SK-N-SH treated with all-trans-retinoic acid at 6 μM for 48 hours (cell line): ENCODE data around the gene RFX5.

ENCODE experiments used
- ATAC-seq: fragments of 200-7000 bp; cut with Tn5 transposase; 3 replicates; pipeline ENCODE4 v1.9.1; 2020; ENCODE audit warnings: mild to moderate bottlenecking, moderate library complexity
- BACH2 ChIP-seq: fragments of 250-450 bp; sonication (Bioruptor Pico); IDR thresholded peaks from 2 replicates; pipeline ENCODE4 v1.9.0; 2021; ENCODE audit warnings: mild to moderate bottlenecking, borderline replicate concordance
- CREB5 ChIP-seq: fragments of 250-450 bp; sonication (Bioruptor Pico); IDR thresholded peaks from 2 replicates; pipeline ENCODE4 v1.5.1; 2020; ENCODE audit warnings: low read depth, mild to moderate bottlenecking, moderate library complexity
- CSDC2 ChIP-seq: fragments of 250-450 bp; sonication (Bioruptor Pico); IDR thresholded peaks from 2 replicates; pipeline ENCODE4 v1.5.0; 2020; ENCODE audit warnings: mild to moderate bottlenecking, moderate library complexity
- CSRNP3 ChIP-seq: fragments of 250-450 bp; sonication (Bioruptor Pico); IDR thresholded peaks from 2 replicates; pipeline ENCODE4 v1.5.1; 2021; ENCODE audit warnings: mild to moderate bottlenecking, moderate library complexity
- ESRRG ChIP-seq: fragments of 250-450 bp; sonication (Bioruptor Pico); IDR thresholded peaks from 2 replicates; pipeline ENCODE4 v1.6.1; 2021; ENCODE audit warnings: mild to moderate bottlenecking
- GLIS3 ChIP-seq: fragments of 250-450 bp; sonication (Bioruptor Pico); IDR thresholded peaks from 2 replicates; pipeline ENCODE4 v1.5.0; 2020; ENCODE audit warnings: mild to moderate bottlenecking, moderate library complexity
- ISL1 ChIP-seq: fragments of 250-450 bp; sonication (Bioruptor Pico); IDR thresholded peaks from 2 replicates; pipeline ENCODE4 v2.1.2; 2022; ENCODE audit warnings: mild to moderate bottlenecking, moderate library complexity
- OSR1 ChIP-seq: fragments of 250-450 bp; sonication (Bioruptor Pico); IDR thresholded peaks from 2 replicates; pipeline ENCODE4 v1.8.0; 2022; ENCODE audit warnings: moderate library complexity, mild to moderate bottlenecking, inconsistent platforms
- PATZ1 ChIP-seq: fragments of 250-450 bp; sonication (Bioruptor Pico); IDR thresholded peaks from 2 replicates; pipeline ENCODE4 v1.8.0; 2020; ENCODE audit warnings: mild to moderate bottlenecking, moderate library complexity, borderline replicate concordance
- PPARA ChIP-seq: fragments of 250-450 bp; sonication (Bioruptor Pico); IDR thresholded peaks from 2 replicates; pipeline ENCODE4 v1.5.0; 2020; ENCODE audit warnings: mild to moderate bottlenecking, borderline replicate concordance
- RARB ChIP-seq: fragments of 250-450 bp; sonication (Bioruptor Pico); IDR thresholded peaks from 2 replicates; pipeline ENCODE4 v1.8.0; 2021; ENCODE audit warnings: mild to moderate bottlenecking, moderate library complexity
- SNAI2 ChIP-seq: fragments of 250-450 bp; sonication (Bioruptor Pico); IDR thresholded peaks from 2 replicates; pipeline ENCODE4 v1.5.0; 2020; ENCODE audit warnings: mild to moderate bottlenecking, moderate library complexity
- TCF4 ChIP-seq: fragments of 250-450 bp; sonication (Bioruptor Pico); IDR thresholded peaks from 2 replicates; pipeline ENCODE4 v1.8.0; 2021; ENCODE audit warnings: mild to moderate bottlenecking, moderate library complexity, borderline replicate concordance
- TOX ChIP-seq: fragments of 250-450 bp; sonication (Bioruptor Pico); IDR thresholded peaks from 2 replicates; pipeline ENCODE4 v1.8.0; 2021; ENCODE audit warnings: mild to moderate bottlenecking, moderate library complexity, borderline replicate concordance
- ZC3H10 ChIP-seq: fragments of 250-450 bp; sonication (Bioruptor Pico); IDR thresholded peaks from 2 replicates; pipeline ENCODE4 v1.5.1; 2021; ENCODE audit warnings: mild to moderate bottlenecking, moderate library complexity
- ZFP3 ChIP-seq: fragments of 250-450 bp; sonication (Bioruptor Pico); IDR thresholded peaks from 2 replicates; pipeline ENCODE4 v1.5.0; 2020; ENCODE audit warnings: mild to moderate bottlenecking, moderate library complexity
- ZFP30 ChIP-seq: fragments of 450-650 bp; formaldehyde crosslinking; IDR thresholded peaks from 2 replicates; pipeline ENCODE4 v1.5.0; 2022; ENCODE audit warnings: mild to moderate bottlenecking, moderate library complexity
- ZNF70 ChIP-seq: fragments of 450-650 bp; formaldehyde crosslinking; IDR thresholded peaks from 2 replicates; pipeline ENCODE4 v1.5.0; 2020; ENCODE audit warnings: mild to moderate bottlenecking, moderate library complexity
- ZNF8 ChIP-seq: fragments of 450-650 bp; formaldehyde crosslinking; IDR thresholded peaks from 2 replicates; pipeline ENCODE4 v1.5.0; 2020; ENCODE audit warnings: mild to moderate bottlenecking, moderate library complexity
- TF ChIP-seq, protein P1 (sequence below): fragments of 250-450 bp; sonication (Bioruptor Pico); IDR thresholded peaks from 2 replicates; pipeline ENCODE4 v1.8.0; 2021; ENCODE audit warnings: low read depth, mild to moderate bottlenecking, moderate library complexity, borderline replicate concordance
- TF ChIP-seq, protein P2 (sequence below): fragments of 250-450 bp; sonication (Bioruptor Pico); IDR thresholded peaks from 2 replicates; pipeline ENCODE4 v1.5.0; 2020; ENCODE audit warnings: mild to moderate bottlenecking, moderate library complexity

The RFX5 gene

GRCh38 chr1:151311589-151312331, 35.3 kb downstream of the RFX5 start:
- peak; percentile 95 for ATAC-seq
- no peak for TF ChIP-seq PATZ1 (CRISPR knock-in tag)
- TF ChIP-seq OSR1 (CRISPR knock-in tag): peak; percentile 88
- 0 out of 2 replicates have a peak, but pooled peaks have one; percentile 34 for TF ChIP-seq ZFP3 (CRISPR knock-in tag)
- TF ChIP-seq CSDC2 (CRISPR knock-in tag): peak; percentile 67; the same call in 1 of the 2 replicates
- TF ChIP-seq, protein P1, sequence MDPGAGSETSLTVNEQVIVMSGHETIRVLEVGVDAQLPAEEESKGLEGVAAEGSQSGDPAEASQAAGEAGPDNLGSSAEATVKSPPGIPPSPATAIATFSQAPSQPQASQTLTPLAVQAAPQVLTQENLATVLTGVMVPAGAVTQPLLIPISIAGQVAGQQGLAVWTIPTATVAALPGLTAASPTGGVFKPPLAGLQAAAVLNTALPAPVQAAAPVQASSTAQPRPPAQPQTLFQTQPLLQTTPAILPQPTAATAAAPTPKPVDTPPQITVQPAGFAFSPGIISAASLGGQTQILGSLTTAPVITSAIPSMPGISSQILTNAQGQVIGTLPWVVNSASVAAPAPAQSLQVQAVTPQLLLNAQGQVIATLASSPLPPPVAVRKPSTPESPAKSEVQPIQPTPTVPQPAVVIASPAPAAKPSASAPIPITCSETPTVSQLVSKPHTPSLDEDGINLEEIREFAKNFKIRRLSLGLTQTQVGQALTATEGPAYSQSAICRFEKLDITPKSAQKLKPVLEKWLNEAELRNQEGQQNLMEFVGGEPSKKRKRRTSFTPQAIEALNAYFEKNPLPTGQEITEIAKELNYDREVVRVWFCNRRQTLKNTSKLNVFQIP (CRISPR knock-in tag): 0 out of 2 replicates have a peak, but pooled peaks have one; percentile 77

- ATAC-seq: no peak
- TF ChIP-seq SNAI2 (CRISPR knock-in tag) (no peak), TCF4 (CRISPR knock-in tag) (no peak), ZNF8 (CRISPR knock-in tag) (no peak), ZC3H10 (CRISPR knock-in tag) (no peak), PPARA (no peak), GLIS3 (CRISPR knock-in tag) (no peak), ZFP3 (CRISPR knock-in tag) (no peak), PATZ1 (CRISPR knock-in tag) (no peak), CSDC2 (CRISPR knock-in tag) (no peak), TOX (CRISPR knock-in tag) (no peak), CREB5 (CRISPR knock-in tag) (no peak), CSRNP3 (no peak), ESRRG (no peak), ISL1 (CRISPR knock-in tag) (no peak), BACH2 (CRISPR knock-in tag) (no peak), RARB (no peak), OSR1 (CRISPR knock-in tag) (no peak), ZNF70 (CRISPR knock-in tag) (no peak), ZFP30 (CRISPR knock-in tag) (no peak)
- TF ChIP-seq, protein P2, sequence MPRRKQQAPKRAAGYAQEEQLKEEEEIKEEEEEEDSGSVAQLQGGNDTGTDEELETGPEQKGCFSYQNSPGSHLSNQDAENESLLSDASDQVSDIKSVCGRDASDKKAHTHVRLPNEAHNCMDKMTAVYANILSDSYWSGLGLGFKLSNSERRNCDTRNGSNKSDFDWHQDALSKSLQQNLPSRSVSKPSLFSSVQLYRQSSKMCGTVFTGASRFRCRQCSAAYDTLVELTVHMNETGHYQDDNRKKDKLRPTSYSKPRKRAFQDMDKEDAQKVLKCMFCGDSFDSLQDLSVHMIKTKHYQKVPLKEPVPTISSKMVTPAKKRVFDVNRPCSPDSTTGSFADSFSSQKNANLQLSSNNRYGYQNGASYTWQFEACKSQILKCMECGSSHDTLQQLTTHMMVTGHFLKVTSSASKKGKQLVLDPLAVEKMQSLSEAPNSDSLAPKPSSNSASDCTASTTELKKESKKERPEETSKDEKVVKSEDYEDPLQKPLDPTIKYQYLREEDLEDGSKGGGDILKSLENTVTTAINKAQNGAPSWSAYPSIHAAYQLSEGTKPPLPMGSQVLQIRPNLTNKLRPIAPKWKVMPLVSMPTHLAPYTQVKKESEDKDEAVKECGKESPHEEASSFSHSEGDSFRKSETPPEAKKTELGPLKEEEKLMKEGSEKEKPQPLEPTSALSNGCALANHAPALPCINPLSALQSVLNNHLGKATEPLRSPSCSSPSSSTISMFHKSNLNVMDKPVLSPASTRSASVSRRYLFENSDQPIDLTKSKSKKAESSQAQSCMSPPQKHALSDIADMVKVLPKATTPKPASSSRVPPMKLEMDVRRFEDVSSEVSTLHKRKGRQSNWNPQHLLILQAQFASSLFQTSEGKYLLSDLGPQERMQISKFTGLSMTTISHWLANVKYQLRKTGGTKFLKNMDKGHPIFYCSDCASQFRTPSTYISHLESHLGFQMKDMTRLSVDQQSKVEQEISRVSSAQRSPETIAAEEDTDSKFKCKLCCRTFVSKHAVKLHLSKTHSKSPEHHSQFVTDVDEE: no peak
- TF ChIP-seq, all 23 proteins: peak for 0
These were observed 36.0 kb downstream of the RFX5 start for GRCh38 chr1:151311011-151311410.
